ENCODE results near the gene BSN. TPM values are rescaled to one million over a fixed set of nuclear protein-coding genes. Genes with fewer than 3 reads are reported as not detected.

BSN gene
- polyA plus RNA-seq, 1 donor (not counting 4 experiments of a cell fraction or from before 2014, with no cell fraction given), result under 0.01 TPM

- peaks cover 3% of the 10 kb centered on the region for H3K4me1 ChIP-seq (ENCODE audit: control insufficient read depth, extremely low read depth, insufficient read depth, low read length)
- FAIRE-seq (no peak), DNase-seq (ENCODE audit: low read depth, low spot score) (no peak)
- no peak for TF ChIP-seq EZH2 (IDR thresholded peaks at IDR 0.05; ENCODE audit: low read length)
- TF ChIP-seq CTCF (optimal IDR thresholded peaks at IDR 0.05 in 1 of 3, IDR thresholded peaks at IDR 0.05 in 1 of 3, conservative IDR thresholded peaks at IDR 0.05 in 1 of 3; ENCODE audit: extremely low read depth in 1 of 3, insufficient read depth in 2 of 3, low read length in 3 of 3), result no peak
- H4K20me1 ChIP-seq (ENCODE audit: control insufficient read depth, extremely low read depth, insufficient read depth, low read length), result no peaks in the 10 kb centered on the region
- no peaks in the 10 kb centered on the region for H3K9me1 ChIP-seq (ENCODE audit: control insufficient read depth, extremely low read depth, insufficient read depth, low read length)
- H3K9ac ChIP-seq (ENCODE audit: control insufficient read depth, extremely low read depth, insufficient read depth, low read length), result no peak overlapping the region
- no peak overlapping the region for H3K4me2 ChIP-seq (ENCODE audit: control insufficient read depth, extremely low read depth, insufficient read depth, low read depth, low read length)
- H3K9me3 ChIP-seq (ENCODE audit: control insufficient read depth, low read depth, low read length), result no peaks in the 10 kb centered on the region
- no peaks in the 10 kb centered on the region for H3K27me3 ChIP-seq (ENCODE audit: control insufficient read depth, extremely low read depth, insufficient read depth, low read length)
- H2AFZ ChIP-seq (ENCODE audit: control insufficient read depth, low read length), result no peak overlapping the region
- H3K36me3 ChIP-seq (ENCODE audit: control insufficient read depth in 2 of 2, extremely low read depth in 1 of 2, insufficient read depth in 2 of 2, low read length in 2 of 2), result no peaks in the 10 kb centered on the region
- no peak overlapping the region for H3K4me3 ChIP-seq (ENCODE audit: control insufficient read depth in 2 of 3, extremely low read depth in 1 of 3, insufficient read depth in 2 of 3, low read depth in 1 of 3, low read length in 3 of 3)
- H3K27ac ChIP-seq (ENCODE audit: control insufficient read depth, insufficient read depth, low read length), result no peak overlapping the region
- dilution Hi-C loops (cut with MboI; ENCODE audit: extremely low pct_ligation_motif_present, low sequenced_read_pairs), result loop anchor here (25.0 kb wide), 1 partner anchor 88 kb away; the partner anchor contains the start of gene BSN
- no peaks in the 10 kb centered on the region for H3K79me2 ChIP-seq (ENCODE audit: control insufficient read depth, insufficient read depth, low read length)
Observed at GRCh38 chr3:49650637-49651036, 96.4 kb downstream of the BSN start.

- no peaks in the 10 kb centered on the region for H3K36me3 ChIP-seq (ENCODE audit: control insufficient read depth in 2 of 2, extremely low read depth in 1 of 2, insufficient read depth in 2 of 2, low read length in 2 of 2)
- H3K4me1 ChIP-seq (ENCODE audit: control insufficient read depth, extremely low read depth, insufficient read depth, low read length), result peaks cover 3% of the 10 kb centered on the region
- no peak for FAIRE-seq
- dilution Hi-C loops (cut with MboI; ENCODE audit: extremely low pct_ligation_motif_present, low sequenced_read_pairs), result loop anchor here (25.0 kb wide), 1 partner anchor 90 kb away; the partner anchor contains the start of gene BSN
- H3K4me2 ChIP-seq (ENCODE audit: control insufficient read depth, extremely low read depth, insufficient read depth, low read depth, low read length), result no peak overlapping the region
- H3K9me1 ChIP-seq (ENCODE audit: control insufficient read depth, extremely low read depth, insufficient read depth, low read length), result no peaks in the 10 kb centered on the region
- H3K27ac ChIP-seq (ENCODE audit: control insufficient read depth, insufficient read depth, low read length), result no peak overlapping the region
- no peak overlapping the region for H3K4me3 ChIP-seq (ENCODE audit: control insufficient read depth in 2 of 3, extremely low read depth in 1 of 3, insufficient read depth in 2 of 3, low read depth in 1 of 3, low read length in 3 of 3)
- H3K9ac ChIP-seq (ENCODE audit: control insufficient read depth, extremely low read depth, insufficient read depth, low read length), result no peak overlapping the region
- DNase-seq (ENCODE audit: low read depth, low spot score), result no peak
- no peak for TF ChIP-seq CTCF (optimal IDR thresholded peaks at IDR 0.05 in 1 of 3, IDR thresholded peaks at IDR 0.05 in 1 of 3, conservative IDR thresholded peaks at IDR 0.05 in 1 of 3; ENCODE audit: extremely low read depth in 1 of 3, insufficient read depth in 2 of 3, low read length in 3 of 3)
- TF ChIP-seq EZH2 (IDR thresholded peaks at IDR 0.05; ENCODE audit: low read length), result no peak
- no peaks in the 10 kb centered on the region for H3K79me2 ChIP-seq (ENCODE audit: control insufficient read depth, insufficient read depth, low read length)
- H3K27me3 ChIP-seq (ENCODE audit: control insufficient read depth, extremely low read depth, insufficient read depth, low read length), result peaks cover 11% of the 10 kb centered on the region
- no peaks in the 10 kb centered on the region for H4K20me1 ChIP-seq (ENCODE audit: control insufficient read depth, extremely low read depth, insufficient read depth, low read length)
- no peaks in the 10 kb centered on the region for H3K9me3 ChIP-seq (ENCODE audit: control insufficient read depth, low read depth, low read length)
- no peak overlapping the region for H2AFZ ChIP-seq (ENCODE audit: control insufficient read depth, low read length)
Observed at GRCh38 chr3:49652218-49652902, 98.1 kb downstream of the BSN start.
